ENCODE measurements around the gene CAMSAP1.

DNA sequence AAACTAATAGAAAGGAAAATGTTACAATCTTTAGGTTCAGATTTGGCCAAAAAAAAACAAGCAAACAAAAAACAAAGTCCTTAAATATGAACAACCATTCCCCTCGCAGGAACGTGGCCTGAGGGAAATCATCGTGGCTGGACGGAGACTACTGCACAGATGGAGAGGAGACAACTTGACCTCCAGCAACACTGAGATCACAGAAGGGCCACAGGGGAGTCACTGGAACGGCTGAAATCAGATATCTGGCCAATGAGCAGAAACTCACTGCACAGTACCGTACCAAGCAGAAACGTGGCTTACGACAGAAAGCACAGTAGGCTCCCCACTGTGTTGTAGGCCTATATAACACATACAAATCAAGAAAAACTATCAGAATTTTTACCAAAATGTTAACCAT lies 27.7 kb downstream of the CAMSAP1 start:
- TF ChIP-seq, protein P1, sequence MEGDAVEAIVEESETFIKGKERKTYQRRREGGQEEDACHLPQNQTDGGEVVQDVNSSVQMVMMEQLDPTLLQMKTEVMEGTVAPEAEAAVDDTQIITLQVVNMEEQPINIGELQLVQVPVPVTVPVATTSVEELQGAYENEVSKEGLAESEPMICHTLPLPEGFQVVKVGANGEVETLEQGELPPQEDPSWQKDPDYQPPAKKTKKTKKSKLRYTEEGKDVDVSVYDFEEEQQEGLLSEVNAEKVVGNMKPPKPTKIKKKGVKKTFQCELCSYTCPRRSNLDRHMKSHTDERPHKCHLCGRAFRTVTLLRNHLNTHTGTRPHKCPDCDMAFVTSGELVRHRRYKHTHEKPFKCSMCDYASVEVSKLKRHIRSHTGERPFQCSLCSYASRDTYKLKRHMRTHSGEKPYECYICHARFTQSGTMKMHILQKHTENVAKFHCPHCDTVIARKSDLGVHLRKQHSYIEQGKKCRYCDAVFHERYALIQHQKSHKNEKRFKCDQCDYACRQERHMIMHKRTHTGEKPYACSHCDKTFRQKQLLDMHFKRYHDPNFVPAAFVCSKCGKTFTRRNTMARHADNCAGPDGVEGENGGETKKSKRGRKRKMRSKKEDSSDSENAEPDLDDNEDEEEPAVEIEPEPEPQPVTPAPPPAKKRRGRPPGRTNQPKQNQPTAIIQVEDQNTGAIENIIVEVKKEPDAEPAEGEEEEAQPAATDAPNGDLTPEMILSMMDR (IDR thresholded peaks at IDR 0.05; ENCODE audit: poor library complexity, severe bottlenecking): no peak
- TF ChIP-seq EZH2 (IDR thresholded peaks at IDR 0.05; ENCODE audit: borderline replicate concordance, insufficient read depth, low read length, poor library complexity, severe bottlenecking) (no peak), SMC3 (conservative IDR thresholded peaks at IDR 0.05; ENCODE audit: poor library complexity) (no peak), TAF1 (IDR thresholded peaks at IDR 0.05; ENCODE audit: low read depth) (no peak), EP300 (conservative IDR thresholded peaks at IDR 0.05; ENCODE audit: poor library complexity, severe bottlenecking) (no peak), POLR2AphosphoS5 (IDR thresholded peaks at IDR 0.05) (no peak), MXI1 (conservative IDR thresholded peaks at IDR 0.05; ENCODE audit: poor library complexity, severe bottlenecking) (no peak), RAD21 (conservative IDR thresholded peaks at IDR 0.05) (no peak)
- TF ChIP-seq, protein P2, sequence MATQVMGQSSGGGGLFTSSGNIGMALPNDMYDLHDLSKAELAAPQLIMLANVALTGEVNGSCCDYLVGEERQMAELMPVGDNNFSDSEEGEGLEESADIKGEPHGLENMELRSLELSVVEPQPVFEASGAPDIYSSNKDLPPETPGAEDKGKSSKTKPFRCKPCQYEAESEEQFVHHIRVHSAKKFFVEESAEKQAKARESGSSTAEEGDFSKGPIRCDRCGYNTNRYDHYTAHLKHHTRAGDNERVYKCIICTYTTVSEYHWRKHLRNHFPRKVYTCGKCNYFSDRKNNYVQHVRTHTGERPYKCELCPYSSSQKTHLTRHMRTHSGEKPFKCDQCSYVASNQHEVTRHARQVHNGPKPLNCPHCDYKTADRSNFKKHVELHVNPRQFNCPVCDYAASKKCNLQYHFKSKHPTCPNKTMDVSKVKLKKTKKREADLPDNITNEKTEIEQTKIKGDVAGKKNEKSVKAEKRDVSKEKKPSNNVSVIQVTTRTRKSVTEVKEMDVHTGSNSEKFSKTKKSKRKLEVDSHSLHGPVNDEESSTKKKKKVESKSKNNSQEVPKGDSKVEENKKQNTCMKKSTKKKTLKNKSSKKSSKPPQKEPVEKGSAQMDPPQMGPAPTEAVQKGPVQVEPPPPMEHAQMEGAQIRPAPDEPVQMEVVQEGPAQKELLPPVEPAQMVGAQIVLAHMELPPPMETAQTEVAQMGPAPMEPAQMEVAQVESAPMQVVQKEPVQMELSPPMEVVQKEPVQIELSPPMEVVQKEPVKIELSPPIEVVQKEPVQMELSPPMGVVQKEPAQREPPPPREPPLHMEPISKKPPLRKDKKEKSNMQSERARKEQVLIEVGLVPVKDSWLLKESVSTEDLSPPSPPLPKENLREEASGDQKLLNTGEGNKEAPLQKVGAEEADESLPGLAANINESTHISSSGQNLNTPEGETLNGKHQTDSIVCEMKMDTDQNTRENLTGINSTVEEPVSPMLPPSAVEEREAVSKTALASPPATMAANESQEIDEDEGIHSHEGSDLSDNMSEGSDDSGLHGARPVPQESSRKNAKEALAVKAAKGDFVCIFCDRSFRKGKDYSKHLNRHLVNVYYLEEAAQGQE (IDR thresholded peaks at IDR 0.05; ENCODE audit: borderline replicate concordance): no peak

All from neural cell (in vitro differentiated cells).